Testis (tissue), 3 donors: ENCODE results near the gene JUNB. TPM values are rescaled to one million over a fixed set of nuclear protein-coding genes. Genes with fewer than 3 reads are reported as not detected.

Source experiments
- DNase-seq: peaks from one replicate; pipeline ENCODE4 v3.0.0-alpha.2; 2019
- H3K27ac ChIP-seq, 2 donors: fragments of 200-600 bp; sonication (generic); one replicate each; pipeline ENCODE4 v1.5.1; 2019
- H3K27me3 ChIP-seq: fragments of 200-600 bp; sonication (generic); one replicate; pipeline ENCODE4 v1.5.1; 2019
- H3K36me3 ChIP-seq: fragments of 200-600 bp; sonication (generic); one replicate; pipeline ENCODE4 v1.5.1; 2017; ENCODE audit warnings: low read depth; ENCODE audit errors: missing control alignments
- H3K4me1 ChIP-seq: fragments of 200-600 bp; sonication (generic); one replicate; pipeline ENCODE4 v1.5.1; 2019
- H3K4me3 ChIP-seq, 2 donors: fragments of 200-600 bp; sonication (generic); one replicate each; pipeline ENCODE4 v1.5.1; 2017 to 2019
- H3K9me3 ChIP-seq: fragments of 200-600 bp; sonication (generic); one replicate; pipeline ENCODE4 v1.5.1; 2017
- CTCF ChIP-seq, 3 experiments: fragments of 450-650 bp in 2 of 3; fragments of 200-600 bp in 1 of 3; sonication (generic) in 1 of 3; IDR thresholded peaks; one replicate each; pipeline ENCODE4 v1.5.1; 2016 to 2019; ENCODE audit warnings: antibody characterized with exemption in 3 of 3, mild to moderate bottlenecking in 2 of 3, moderate library complexity in 1 of 3
- POLR2A ChIP-seq: fragments of 450-650 bp; IDR thresholded peaks from one replicate; pipeline ENCODE4 v1.6.1; 2017; ENCODE audit warnings: antibody characterized with exemption, mild to moderate bottlenecking, moderate library complexity
- WGBS, 2 donors: methylation state at CpG; one replicate each; pipeline ENCODE4 v1.1.5; 2018; 5-methylcytosine and 5-hydroxymethylcytosine counted together
- intact Hi-C: fragments of 100-400 bp; cut with DNase I; formaldehyde crosslinking; loops from one replicate; pipeline ENCODE4 v1.15.1; 2023; ENCODE audit warnings: low total_unique reads
- microRNA-seq, 2 donors: library from miRNA; unstranded; fragments of <30 nt; microRNA quantifications; one replicate each; pipeline ENCODE4, GENCODE V29; 2016; ENCODE audit warnings: borderline number of aligned reads in 2 of 2, borderline replicate concordance in 1 of 2
- polyA plus RNA-seq: library from polyadenylated mRNA; stranded (reverse); fragments of 350-450 nt; fragmentation: Illumina TruSeq; extraction: RNeasy Lipid Tissue Mini Kit (QIAGEN cat#74804); gene quantifications from one replicate; pipeline ENCODE4 v1.2.3, GENCODE V29; 2014; ENCODE audit warnings: low read depth, low replicate concordance; ENCODE audit not compliant: insufficient read depth
- small RNA-seq, 2 donors: library from RNA; depleted of rRNA; stranded (forward); fragments of <200 nt; gene quantifications; one replicate each; pipeline ENCODE3, GENCODE V24; 2016
- total RNA-seq, 2 donors: library from RNA; depleted of rRNA; stranded (reverse); fragments of >200 nt; gene quantifications; one replicate each; pipeline ENCODE4 v1.2.3, GENCODE V29; 2016

Gene JUNB
- total and polyA plus RNA-seq, 3 donors from 2014 or later: 54.5 to 143 (median 75.9) TPM

GRCh38 chr19:12842511-12842910, 51.2 kb downstream of the JUNB start:
- Histone ChIP-seq H3K4me1 (peaks cover 3% of the 10 kb centered on the region), H3K9me3 (no peaks in the 10 kb centered on the region), H3K36me3 (no peaks in the 10 kb centered on the region), H3K27ac (no peak overlapping the region), H3K27me3 (no peaks in the 10 kb centered on the region), H3K4me3 (no peak overlapping the region)
- WGBS, 2 donors: 79 to 86% methylated on average over 15 to 18 of the region's 18 CpGs
- intact Hi-C loops: loop anchor here (10.0 kb wide), 1 partner anchor 68 kb away; the partner anchor contains the start of gene HOOK2
- DNase-seq: no peak
- TF ChIP-seq CTCF (IDR thresholded peaks at IDR 0.05) (no peak), POLR2A (no peak)

Small RNAs within 50 kb of the gene (microRNA-seq; reads per million reads assigned to microRNA genes)
- gene MIR5684: 0 reads per million in 2 donors

Small RNAs within 50 kb of the gene (small RNA-seq; reads per million reads assigned to genes)
- gene MIR5684: 0 reads per million in 2 donors

Other genes with a start within 250 kb of the JUNB start
- gene ZNF564, start 240.0 kb upstream of the JUNB start, total RNA-seq: 10 to 100 TPM; 10.7 to 18.0 TPM
- gene ZNF564, start 240.0 kb upstream of the JUNB start, polyA plus RNA-seq: 4.6 TPM
- 10 to 100 TPM in 1 of 2 donors, 1 to 10 TPM in 1; 6.6 to 10.4 TPM for gene ZNF490, start 180.7 kb upstream of the JUNB start, total RNA-seq
- gene ZNF490, start 180.7 kb upstream of the JUNB start, polyA plus RNA-seq: 2.5 TPM
- gene ZNF791, start 180.6 kb upstream of the JUNB start, total RNA-seq: 10 to 100 TPM; 16.1 to 17.2 TPM
- 9.3 TPM for gene ZNF791, start 180.6 kb upstream of the JUNB start, polyA plus RNA-seq
- gene MAN2B1, start 124.7 kb upstream of the JUNB start, total RNA-seq: 10 to 100 TPM; 29.7 to 30.6 TPM
- gene MAN2B1, start 124.7 kb upstream of the JUNB start, polyA plus RNA-seq: 45.7 TPM
- gene WDR83, start 124.7 kb upstream of the JUNB start, total RNA-seq: 10 to 100 TPM; 15.8 to 18.3 TPM
- gene WDR83, start 124.7 kb upstream of the JUNB start, polyA plus RNA-seq: 23.2 TPM
- 100 to 1,000 TPM in 1 of 2 donors, 10 to 100 TPM in 1; 85.9 to 119 TPM for gene DHPS, start 109.6 kb upstream of the JUNB start, total RNA-seq
- 50.2 TPM for gene DHPS, start 109.6 kb upstream of the JUNB start, polyA plus RNA-seq
- gene GNG14, start 103.5 kb upstream of the JUNB start, total RNA-seq: 1 to 10 TPM in 1 of 2 donors, not detected in 1; 4.5 TPM
- gene GNG14, start 103.5 kb upstream of the JUNB start, polyA plus RNA-seq: not detected
- gene FBXW9, start 94.9 kb upstream of the JUNB start, total RNA-seq: 10 to 100 TPM; 20.5 to 23.3 TPM
- gene FBXW9, start 94.9 kb upstream of the JUNB start, polyA plus RNA-seq: 27.4 TPM
- gene TNPO2, start 67.6 kb upstream of the JUNB start, total RNA-seq: 100 to 1,000 TPM; 110 to 129 TPM
- 103 TPM for gene TNPO2, start 67.6 kb upstream of the JUNB start, polyA plus RNA-seq
- gene TRIR, start 56.8 kb upstream of the JUNB start, total RNA-seq: 100 to 1,000 TPM; 244 to 329 TPM
- 158 TPM for gene TRIR, start 56.8 kb upstream of the JUNB start, polyA plus RNA-seq
- 100 to 1,000 TPM in 1 of 2 donors, 10 to 100 TPM in 1; 89.3 to 109 TPM for gene GET3, start 54.0 kb upstream of the JUNB start, total RNA-seq
- gene GET3, start 54.0 kb upstream of the JUNB start, polyA plus RNA-seq: 134 TPM
- under 1 TPM; 0.50 to 0.87 TPM for gene BEST2, start 39.7 kb upstream of the JUNB start, total RNA-seq
- not detected for gene BEST2, start 39.7 kb upstream of the JUNB start, polyA plus RNA-seq
- 10 to 100 TPM; 54.4 to 63.4 TPM for gene HOOK2, start 15.9 kb upstream of the JUNB start, total RNA-seq
- gene HOOK2, start 15.9 kb upstream of the JUNB start, polyA plus RNA-seq: 30.0 TPM
- 100 to 1,000 TPM in 1 of 2 donors, 10 to 100 TPM in 1; 72.1 to 117 TPM for gene PRDX2, start 10.3 kb downstream of the JUNB start, total RNA-seq
- 87.1 TPM for gene PRDX2, start 10.3 kb downstream of the JUNB start, polyA plus RNA-seq
- 10 to 100 TPM in 1 of 2 donors, 1 to 10 TPM in 1; 3.0 to 14.0 TPM for gene THSD8, start 10.6 kb downstream of the JUNB start, total RNA-seq
- 27.9 TPM for gene THSD8, start 10.6 kb downstream of the JUNB start, polyA plus RNA-seq
- gene RNASEH2A, start 15.1 kb downstream of the JUNB start, total RNA-seq: 10 to 100 TPM; 15.7 to 18.6 TPM
- gene RNASEH2A, start 15.1 kb downstream of the JUNB start, polyA plus RNA-seq: 14.1 TPM
- 1 to 10 TPM; 3.8 to 5.1 TPM for gene RTBDN, start 43.1 kb downstream of the JUNB start, total RNA-seq
- 3.7 TPM for gene RTBDN, start 43.1 kb downstream of the JUNB start, polyA plus RNA-seq
- gene MAST1, start 47.0 kb downstream of the JUNB start, total RNA-seq: 1 to 10 TPM; 8.5 to 9.0 TPM
- 11.7 TPM for gene MAST1, start 47.0 kb downstream of the JUNB start, polyA plus RNA-seq
- 10 to 100 TPM in 1 of 2 donors, 1 to 10 TPM in 1; 9.0 to 17.4 TPM for gene DNASE2, start 90.0 kb downstream of the JUNB start, total RNA-seq
- gene DNASE2, start 90.0 kb downstream of the JUNB start, polyA plus RNA-seq: 17.7 TPM
- under 1 TPM; 0.24 to 0.31 TPM for gene KLF1, start 95.7 kb downstream of the JUNB start, total RNA-seq
- not detected for gene KLF1, start 95.7 kb downstream of the JUNB start, polyA plus RNA-seq
- 10 to 100 TPM; 30.5 to 32.1 TPM for gene GCDH, start 99.7 kb downstream of the JUNB start, total RNA-seq
- 11.0 TPM for gene GCDH, start 99.7 kb downstream of the JUNB start, polyA plus RNA-seq
- gene SYCE2, start 127.8 kb downstream of the JUNB start, total RNA-seq: 10 to 100 TPM; 12.3 to 20.4 TPM
- gene SYCE2, start 127.8 kb downstream of the JUNB start, polyA plus RNA-seq: 61.1 TPM
- 10 to 100 TPM; 53.8 to 65.3 TPM for gene FARSA, start 142.2 kb downstream of the JUNB start, total RNA-seq
- 55.1 TPM for gene FARSA, start 142.2 kb downstream of the JUNB start, polyA plus RNA-seq
- 100 to 1,000 TPM; 389 to 467 TPM for gene CALR, start 147.1 kb downstream of the JUNB start, total RNA-seq
- 538 TPM for gene CALR, start 147.1 kb downstream of the JUNB start, polyA plus RNA-seq
- 100 to 1,000 TPM; 114 to 136 TPM for gene RAD23A, start 154.4 kb downstream of the JUNB start, total RNA-seq
- gene RAD23A, start 154.4 kb downstream of the JUNB start, polyA plus RNA-seq: 174 TPM
- 10 to 100 TPM; 32.2 to 39.8 TPM for gene GADD45GIP1, start 165.7 kb downstream of the JUNB start, total RNA-seq
- 21.6 TPM for gene GADD45GIP1, start 165.7 kb downstream of the JUNB start, polyA plus RNA-seq
- gene DAND5, start 178.1 kb downstream of the JUNB start, total RNA-seq: 1 to 10 TPM; 1.4 to 2.8 TPM
- 0.16 TPM for gene DAND5, start 178.1 kb downstream of the JUNB start, polyA plus RNA-seq
- 10 to 100 TPM; 51.7 to 62.4 TPM for gene NFIX, start 204.0 kb downstream of the JUNB start, total RNA-seq
- gene NFIX, start 204.0 kb downstream of the JUNB start, polyA plus RNA-seq: 47.4 TPM